BLaER1 treated with 17β-estradiol and CSF1 and Interleukin-3, amounts not matched to agents 10 nM and 100 nM (cell line): ENCODE measurements around the gene DDX41.
"Not testable (repeated sequence)": the region's sequence is repeated elsewhere in the genome, so short reads cannot be mapped to it uniquely, and the experiment has no call there.

Experiments used
- H3K27ac ChIP-seq, 11 experiments: shearing (Covaris generic); formaldehyde crosslinking; 2 replicates each; pipeline ENCODE4 v1.8.1; 2022
- H3K27me3 ChIP-seq, 11 experiments: shearing (Covaris generic); formaldehyde crosslinking; 2 replicates each; pipeline ENCODE4 v1.8.1; 2022
- H3K36me3 ChIP-seq, 11 experiments: shearing (Covaris generic); formaldehyde crosslinking; 2 replicates each; pipeline ENCODE4 v1.8.1; 2022
- H3K4me1 ChIP-seq, 10 experiments: shearing (Covaris generic); formaldehyde crosslinking; 2 replicates each; pipeline ENCODE4 v1.8.1; 2022
- H3K4me2 ChIP-seq, 11 experiments: shearing (Covaris generic); formaldehyde crosslinking; 2 replicates each; pipeline ENCODE4 v1.8.1; 2022
- H3K4me3 ChIP-seq, 10 experiments: shearing (Covaris generic); formaldehyde crosslinking; 2 replicates each; pipeline ENCODE4 v1.8.1; 2022
- H3K9ac ChIP-seq, 11 experiments: shearing (Covaris generic); formaldehyde crosslinking; 2 replicates each; pipeline ENCODE4 v1.8.1; 2022
- H3K9me3 ChIP-seq, 11 experiments: shearing (Covaris generic); formaldehyde crosslinking; replicated peaks in 1 of 11; 2 replicates each; pipeline ENCODE4 v1.8.1; 2022
- H4K20me1 ChIP-seq, 11 experiments: shearing (Covaris generic); formaldehyde crosslinking; 2 replicates each; pipeline ENCODE4 v1.8.1; 2022
- Cebpa-rat ChIP-seq, 11 experiments: shearing (Covaris generic); IDR thresholded peaks; 2 replicates each; pipeline ENCODE4 v1.8.1; 2022

Gene DDX41

DNA sequence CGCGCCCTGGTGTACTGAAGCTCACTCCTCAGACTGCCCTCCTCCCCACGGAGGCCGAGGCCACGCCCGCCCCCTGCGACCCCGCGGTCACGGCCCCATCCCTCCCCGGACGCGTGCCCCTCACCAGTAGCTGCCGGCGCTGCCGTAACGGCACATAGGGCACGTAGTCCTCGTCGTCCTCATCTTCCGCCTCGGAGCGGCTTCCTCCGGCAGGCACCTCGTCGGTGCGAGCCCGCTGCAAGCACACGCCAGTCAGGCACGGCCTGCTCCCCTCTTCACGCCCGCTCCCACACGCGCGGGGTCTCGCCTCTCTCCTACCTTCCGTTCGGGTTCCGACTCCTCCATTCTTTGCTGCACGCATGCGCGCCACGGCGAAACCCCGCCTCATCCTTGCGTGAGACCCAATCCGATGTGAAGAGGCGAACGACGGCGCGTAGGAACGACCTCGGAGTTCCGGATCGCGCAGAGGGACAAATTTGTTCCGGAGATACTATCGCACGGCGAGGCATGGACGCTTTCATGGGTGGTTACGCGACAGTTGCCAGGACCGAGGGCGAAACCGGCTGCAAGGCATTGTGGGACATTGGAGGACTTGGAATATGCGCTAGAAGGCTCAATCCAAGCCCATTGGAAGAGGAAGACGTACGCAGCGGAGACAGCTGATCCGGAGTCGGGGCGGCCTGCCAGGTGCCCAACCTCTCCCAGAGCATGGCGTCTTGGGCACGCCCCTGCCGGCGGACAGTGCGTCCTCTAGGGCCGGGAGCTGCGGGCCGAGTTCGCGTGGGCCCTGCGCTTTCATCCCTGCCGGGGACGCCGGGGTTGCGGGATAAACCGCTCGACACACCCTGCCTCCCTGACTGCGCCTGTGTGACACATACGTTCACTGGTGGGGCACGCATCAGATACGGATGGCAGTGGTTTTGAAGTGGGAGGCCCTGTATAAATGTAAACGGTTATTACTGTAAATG is at the start of gene DDX41:
TSS of gene DDX41 (minus strand) at position 361 of the 968 bp plus-strand sequence. CDS start at position 345, 16 bp downstream.
- Histone ChIP-seq H3K36me3 (peaks cover 66 to 75% (median 71%) of the 10 kb centered on the region in 11 experiments), H3K9ac (peak within 1 kb of the TSS; percentile 89 to 100 (median 95)), H3K4me2 (peak within 1 kb of the TSS; percentile 86 to 100 (median 99)), H3K4me3 (peak within 1 kb of the TSS; percentile 81 to 97 (median 86)), H3K27me3 (no peaks in the 10 kb centered on the region), H3K27ac (peak within 1 kb of the TSS; percentile 72 to 100 (median 95)), H3K4me1 (peaks cover 56 to 76% (median 74%) of the 10 kb centered on the region in 10 experiments), H3K9me3 (no peaks in the 10 kb centered on the region), H4K20me1 (peaks cover 0 to 53% (median 18%) of the 10 kb centered on the region in 11 experiments; a peak in 14 of 22 replicates)
- TF ChIP-seq Cebpa-rat (IDR thresholded peaks at IDR 0.05): no peak

DNA sequence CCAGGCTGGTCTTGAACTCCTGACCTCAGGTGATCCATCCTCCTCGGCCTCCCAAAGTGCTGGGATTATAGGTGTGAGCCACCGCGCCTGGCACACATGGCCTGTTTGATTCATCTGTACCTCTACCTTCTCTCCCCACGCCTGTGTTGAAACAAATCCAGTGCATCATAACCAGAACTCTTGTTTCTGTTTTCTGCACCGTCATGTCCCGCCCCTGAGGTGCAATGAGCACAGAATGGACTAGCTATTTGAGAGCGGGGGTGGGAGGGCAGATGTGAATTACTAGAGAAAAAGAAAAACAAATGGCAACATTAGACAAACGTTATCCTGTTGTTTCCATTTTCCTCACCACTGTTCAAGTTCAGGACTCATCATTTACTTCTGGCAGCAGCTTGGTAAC is 48.3 kb upstream of the DDX41 start:
- no peaks in the 10 kb centered on the region for H3K27me3 ChIP-seq

DNA sequence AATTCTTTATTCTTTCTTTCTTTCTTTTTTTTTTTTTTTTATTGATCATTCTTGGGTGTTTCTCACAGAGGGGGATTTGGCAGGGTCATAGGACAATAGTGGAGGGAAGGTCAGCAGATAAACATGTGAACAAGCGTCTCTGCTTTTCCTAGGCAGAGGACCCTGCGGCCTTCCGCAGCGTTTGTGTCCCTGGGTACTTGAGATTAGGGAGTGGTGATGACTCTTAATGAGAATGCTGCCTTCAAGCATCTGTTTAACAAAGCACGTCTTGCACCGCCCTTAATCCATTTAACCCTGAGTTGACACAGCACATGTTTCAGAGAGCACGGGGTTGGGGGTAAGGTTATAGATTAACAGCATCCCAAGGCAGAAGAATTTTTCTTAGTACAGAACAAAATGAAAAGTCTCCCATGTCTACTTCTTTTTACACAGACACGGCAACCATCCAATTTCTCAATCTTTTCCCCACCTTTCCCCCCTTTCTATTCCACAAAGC is 42.7 kb upstream of the DDX41 start:
- H3K27me3 ChIP-seq, H4K20me1 ChIP-seq, H3K36me3 ChIP-seq, H3K27ac ChIP-seq, H3K9ac ChIP-seq, H3K4me3 ChIP-seq, H3K4me2 ChIP-seq: not testable (repeated sequence)
- Histone ChIP-seq H3K4me1 (peaks cover 5 to 13% (median 6%) of the 10 kb centered on the region in 10 experiments; a peak in 16 of 20 replicates), H3K9me3 (peaks cover 11 to 19% (median 14%) of the 10 kb centered on the region in 11 experiments)

More for the DNA sequence above, 48.3 kb upstream of the DDX41 start:
- Histone ChIP-seq H3K4me1 (peaks cover 0 to 3% (median 0%) of the 10 kb centered on the region in 10 experiments; a peak in 2 of 20 replicates), H4K20me1 (no peaks in the 10 kb centered on the region), H3K4me3 (no peak overlapping the region), H3K9me3 (peaks cover 11 to 19% (median 14%) of the 10 kb centered on the region in 11 experiments), H3K27ac (no peak overlapping the region), H3K9ac (no peak overlapping the region), H3K4me2 (no peak overlapping the region), H3K36me3 (no peaks in the 10 kb centered on the region)
- TF ChIP-seq Cebpa-rat (IDR thresholded peaks at IDR 0.05): no peak

DNA sequence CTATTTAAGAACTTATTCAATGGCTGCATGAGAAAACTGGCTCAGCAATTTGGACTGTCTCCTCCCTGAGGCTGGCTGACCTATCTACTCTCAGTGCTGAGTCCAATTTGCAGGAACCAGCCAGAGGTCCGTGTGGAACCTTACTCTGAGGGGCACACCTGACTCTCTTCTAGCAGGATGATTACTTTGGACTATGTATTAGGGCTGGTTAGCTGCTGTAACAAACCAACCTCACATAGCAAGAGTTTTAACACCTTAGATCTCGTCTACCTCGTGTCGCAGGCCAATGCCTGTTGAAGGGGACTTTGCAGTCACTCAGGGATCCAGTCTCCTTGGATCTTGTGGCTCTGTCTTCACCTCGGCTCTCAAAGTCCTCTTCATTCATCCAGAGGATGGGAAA is 41.0 kb upstream of the DDX41 start:
- Histone ChIP-seq H3K4me1 (peaks cover 12 to 19% (median 13%) of the 10 kb centered on the region in 10 experiments), H3K4me2 (no peak overlapping the region), H4K20me1 (peaks cover 8 to 14% (median 12%) of the 10 kb centered on the region in 11 experiments; a peak in 21 of 22 replicates), H3K9me3 (peaks cover 11 to 19% (median 14%) of the 10 kb centered on the region in 11 experiments), H3K4me3 (no peak overlapping the region), H3K27me3 (no peaks in the 10 kb centered on the region), H3K9ac (no peak overlapping the region), H3K27ac (no peak overlapping the region), H3K36me3 (peaks cover 0 to 4% (median 1%) of the 10 kb centered on the region in 11 experiments; a peak in 11 of 22 replicates)
- TF ChIP-seq Cebpa-rat (IDR thresholded peaks at IDR 0.05): no peak

DNA sequence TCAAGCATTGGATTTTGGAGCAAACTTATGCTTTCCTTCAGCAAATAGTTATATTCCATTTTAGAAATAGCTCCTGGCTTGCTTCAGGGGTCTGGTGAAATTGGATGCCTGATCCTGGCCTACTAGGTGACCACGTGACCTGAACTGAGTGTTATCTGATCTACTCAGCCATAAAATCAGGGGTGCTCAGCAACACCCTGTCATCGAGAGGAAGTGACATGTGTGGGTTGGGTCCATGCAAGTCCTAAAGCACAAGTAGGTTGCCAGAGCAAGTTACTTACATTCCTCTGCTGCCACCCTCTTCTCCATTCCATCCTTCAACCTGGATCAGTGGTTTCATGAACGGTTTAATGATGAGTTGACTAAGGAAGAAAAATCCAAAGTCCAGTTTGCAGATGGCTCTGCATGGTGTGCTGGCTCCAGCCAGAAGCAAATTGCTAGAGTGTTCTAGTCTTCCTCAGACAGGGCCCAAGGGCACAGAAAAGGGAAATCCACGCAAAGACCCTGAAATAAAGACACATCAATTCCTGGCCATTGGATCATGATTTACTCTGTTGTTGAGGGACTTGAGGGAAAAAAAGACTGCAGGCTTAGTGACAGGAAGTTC is 40.4 kb upstream of the DDX41 start:
- no peak overlapping the region for H3K27ac ChIP-seq
- H3K4me1 ChIP-seq: peaks cover 18 to 26% (median 20%) of the 10 kb centered on the region in 10 experiments
- H3K4me2 ChIP-seq: 0 out of 22 replicates have a peak overlapping the region, but pooled peaks of 1 of the 11 experiments have one; percentile 3
- H3K27me3 ChIP-seq: no peaks in the 10 kb centered on the region
- peaks cover 10 to 14% (median 10%) of the 10 kb centered on the region in 11 experiments for H3K9me3 ChIP-seq
- peaks cover 4 to 11% (median 8%) of the 10 kb centered on the region in 11 experiments; a peak in 17 of 22 replicates for H3K36me3 ChIP-seq
- peaks cover 15 to 21% (median 18%) of the 10 kb centered on the region in 11 experiments; a peak in 21 of 22 replicates for H4K20me1 ChIP-seq
- H3K9ac ChIP-seq: no peak overlapping the region
- no peak for TF ChIP-seq Cebpa-rat (IDR thresholded peaks at IDR 0.05)
- no peak overlapping the region for H3K4me3 ChIP-seq

DNA sequence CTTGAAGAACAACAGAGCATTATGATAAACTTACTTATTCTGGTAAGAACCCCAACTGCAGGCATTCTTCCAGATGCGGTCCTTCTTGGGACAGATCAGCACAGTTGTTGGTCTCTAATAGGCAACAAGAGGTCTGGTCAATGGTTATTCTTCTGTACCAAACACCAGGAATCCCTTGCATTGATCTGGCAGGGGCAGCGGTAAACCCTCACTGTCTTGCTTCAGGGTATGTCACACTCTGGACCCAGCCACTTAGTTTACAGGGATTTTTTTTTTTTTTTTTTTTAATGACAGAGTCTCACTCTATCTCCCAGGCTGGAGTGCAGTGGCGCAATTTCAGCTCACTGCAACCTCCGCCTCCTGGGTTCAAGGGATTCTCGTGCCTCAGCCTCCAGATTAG is 38.9 kb upstream of the DDX41 start:
- peaks cover 0 to 3% (median 0%) of the 10 kb centered on the region in 11 experiments; a peak in 3 of 22 replicates for H3K9me3 ChIP-seq
- H3K27ac ChIP-seq: no peak overlapping the region
- H3K4me3 ChIP-seq: no peak overlapping the region
- no peak overlapping the region for H3K4me2 ChIP-seq
- no peak for TF ChIP-seq Cebpa-rat (IDR thresholded peaks at IDR 0.05)
- H3K36me3 ChIP-seq: peaks cover 19 to 26% (median 23%) of the 10 kb centered on the region in 11 experiments; a peak in 21 of 22 replicates
- H4K20me1 ChIP-seq: peaks cover 20 to 35% (median 33%) of the 10 kb centered on the region in 11 experiments; a peak in 21 of 22 replicates
- no peaks in the 10 kb centered on the region for H3K27me3 ChIP-seq
- H3K4me1 ChIP-seq: peaks cover 26 to 36% (median 30%) of the 10 kb centered on the region in 10 experiments
- H3K9ac ChIP-seq: no peak overlapping the region

DNA sequence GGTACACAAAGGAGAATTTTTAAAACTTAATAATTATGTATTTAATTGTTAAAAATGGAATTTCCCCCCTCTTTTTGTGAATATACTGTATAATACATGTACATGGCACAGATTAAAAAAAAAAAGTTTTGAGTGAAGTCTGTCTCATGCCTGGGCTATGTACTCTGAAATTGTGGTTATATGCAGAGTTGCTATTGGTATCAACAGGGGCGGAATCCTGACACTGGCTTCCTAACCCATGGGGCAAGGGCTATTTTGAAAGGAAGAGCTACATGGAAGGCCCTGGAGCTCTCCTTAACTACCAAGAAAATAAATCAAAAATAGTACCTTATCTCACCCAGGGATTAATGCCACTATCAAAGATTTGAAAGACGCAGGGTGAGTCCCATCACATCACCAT is 38.5 kb upstream of the DDX41 start:
- Histone ChIP-seq H3K4me3 (no peak overlapping the region; a peak in 1 of 20 replicates), H3K27ac (no peak overlapping the region), H3K9ac (no peak overlapping the region), H3K27me3 (no peaks in the 10 kb centered on the region), H3K36me3 (peaks cover 21 to 30% (median 27%) of the 10 kb centered on the region in 11 experiments; a peak in 21 of 22 replicates), H3K4me2 (peak overlapping the region in 6 of 11 experiments; percentile 71 to 97 (median 92); a peak in 7 of 22 replicates), H3K4me1 (peaks cover 30 to 41% (median 35%) of the 10 kb centered on the region in 10 experiments), H4K20me1 (peaks cover 25 to 40% (median 38%) of the 10 kb centered on the region in 11 experiments; a peak in 21 of 22 replicates), H3K9me3 (no peaks in the 10 kb centered on the region; a peak in 1 of 22 replicates)
- no peak for TF ChIP-seq Cebpa-rat (IDR thresholded peaks at IDR 0.05)

DNA sequence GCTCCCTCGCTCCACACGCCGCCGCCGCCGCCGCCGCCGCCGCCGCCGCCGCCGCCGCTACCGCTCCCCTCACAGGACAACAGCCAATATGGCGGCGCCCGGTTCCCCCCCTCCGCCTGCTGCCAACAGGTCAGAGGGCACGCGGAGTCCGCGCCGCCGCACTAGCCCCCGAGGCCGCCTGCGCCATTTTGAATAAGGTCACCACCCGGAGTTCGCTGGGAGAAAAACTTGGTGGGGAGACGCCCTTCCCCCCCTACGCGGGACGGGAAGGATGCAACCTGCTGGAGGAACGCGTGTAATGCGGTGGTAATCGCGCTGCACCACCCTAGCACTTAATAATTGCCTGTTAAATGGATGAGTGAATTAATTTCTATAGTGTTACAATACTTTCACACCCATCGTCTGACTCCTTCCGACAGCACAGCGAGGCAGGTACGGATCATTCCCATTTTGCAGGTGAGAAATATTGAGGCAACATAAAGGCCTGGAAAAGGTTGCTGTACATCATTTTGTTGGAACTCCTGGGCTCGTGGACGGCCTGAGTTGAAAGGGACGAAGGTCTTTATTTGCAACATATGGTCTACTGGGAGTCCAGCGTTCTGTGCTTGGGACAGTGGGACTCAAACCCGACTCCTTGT is 37.8 kb upstream of the DDX41 start, which contains the start of gene FAM193B:
TSS of gene FAM193B (minus strand) at position 90 of the 638 bp plus-strand sequence. CDS start 105 bp downstream, outside the sequence.
- Histone ChIP-seq H3K4me1 (peaks cover 32 to 47% (median 38%) of the 10 kb centered on the region in 10 experiments), H3K9ac (peak within 1 kb of the TSS; percentile 89 to 97 (median 95)), H3K27me3 (no peaks in the 10 kb centered on the region), H3K36me3 (peaks cover 21 to 36% (median 33%) of the 10 kb centered on the region in 11 experiments; a peak in 21 of 22 replicates), H4K20me1 (peaks cover 30 to 46% (median 44%) of the 10 kb centered on the region in 11 experiments; a peak in 21 of 22 replicates), H3K4me2 (peak within 1 kb of the TSS; percentile 85 to 98 (median 96)), H3K27ac (peak within 1 kb of the TSS; percentile 61 to 93 (median 90); a peak in 21 of 22 replicates), H3K9me3 (no peaks in the 10 kb centered on the region), H3K4me3 (peak within 1 kb of the TSS; percentile 89 to 99 (median 92))
- TF ChIP-seq Cebpa-rat (IDR thresholded peaks at IDR 0.05): no peak
